Tibial nerve (tissue), 3 donors: ENCODE measurements around the gene SLC24A3.

ENCODE experiments used
- POLR2A ChIP-seq, 2 donors: fragments of 450-650 bp; IDR thresholded peaks; one replicate each; pipeline ENCODE4 v1.6.1; 2017; ENCODE audit warnings: antibody characterized with exemption in 2 of 2, mild to moderate bottlenecking in 2 of 2, moderate library complexity in 2 of 2
- TF ChIP-seq, protein P1 (sequence below), 5 experiments: fragments of 200-600 bp in 3 of 5; fragments of 450-650 bp in 2 of 5; sonication (generic) in 3 of 5; IDR thresholded peaks; one replicate each; pipeline ENCODE4 v1.5.1; 2016 to 2019; ENCODE audit warnings: antibody characterized with exemption in 5 of 5, mild to moderate bottlenecking in 3 of 5, moderate library complexity in 2 of 5

DNA sequence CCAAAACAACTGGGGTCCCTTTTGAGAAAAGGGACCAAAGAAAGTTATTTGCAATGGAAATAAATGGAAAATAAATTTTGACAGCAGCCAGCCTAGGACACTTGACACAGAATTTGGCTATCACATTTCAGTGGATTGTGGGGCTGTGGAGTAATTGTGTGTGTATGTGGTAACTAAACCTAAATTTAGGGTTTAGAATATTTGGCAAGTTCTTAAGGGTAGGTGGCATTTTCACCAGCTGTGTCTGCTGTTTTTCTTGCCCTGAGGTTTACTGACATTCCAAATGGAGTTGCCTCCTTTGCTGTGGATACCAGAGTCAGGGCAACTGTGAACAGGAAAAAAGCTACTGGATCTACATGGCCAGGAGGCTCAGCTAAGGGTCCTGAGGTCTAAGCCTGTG, 270.9 kb downstream of the SLC24A3 start:
- TF ChIP-seq, protein P1, sequence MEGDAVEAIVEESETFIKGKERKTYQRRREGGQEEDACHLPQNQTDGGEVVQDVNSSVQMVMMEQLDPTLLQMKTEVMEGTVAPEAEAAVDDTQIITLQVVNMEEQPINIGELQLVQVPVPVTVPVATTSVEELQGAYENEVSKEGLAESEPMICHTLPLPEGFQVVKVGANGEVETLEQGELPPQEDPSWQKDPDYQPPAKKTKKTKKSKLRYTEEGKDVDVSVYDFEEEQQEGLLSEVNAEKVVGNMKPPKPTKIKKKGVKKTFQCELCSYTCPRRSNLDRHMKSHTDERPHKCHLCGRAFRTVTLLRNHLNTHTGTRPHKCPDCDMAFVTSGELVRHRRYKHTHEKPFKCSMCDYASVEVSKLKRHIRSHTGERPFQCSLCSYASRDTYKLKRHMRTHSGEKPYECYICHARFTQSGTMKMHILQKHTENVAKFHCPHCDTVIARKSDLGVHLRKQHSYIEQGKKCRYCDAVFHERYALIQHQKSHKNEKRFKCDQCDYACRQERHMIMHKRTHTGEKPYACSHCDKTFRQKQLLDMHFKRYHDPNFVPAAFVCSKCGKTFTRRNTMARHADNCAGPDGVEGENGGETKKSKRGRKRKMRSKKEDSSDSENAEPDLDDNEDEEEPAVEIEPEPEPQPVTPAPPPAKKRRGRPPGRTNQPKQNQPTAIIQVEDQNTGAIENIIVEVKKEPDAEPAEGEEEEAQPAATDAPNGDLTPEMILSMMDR (IDR thresholded peaks at IDR 0.05), result no peak
- TF ChIP-seq POLR2A (IDR thresholded peaks at IDR 0.05), result no peak
